ENCODE results near the gene CLEC16A.

GRCh38 chr16:11198375-11198774, 254.0 kb downstream of the CLEC16A start:
- TF ChIP-seq CTCF (IDR thresholded peaks at IDR 0.05; ENCODE audit: low read depth, low read length, poor library complexity, severe bottlenecking) (no peak), EZH2phosphoT487 (IDR thresholded peaks at IDR 0.05; ENCODE audit: borderline replicate concordance, low read length) (no peak)
